ENCODE results near the gene C10orf143. TPM values are rescaled to one million over a fixed set of nuclear protein-coding genes. Genes with fewer than 3 reads are reported as not detected.

Gene C10orf143
- total and polyA plus RNA-seq, 2 of the 8 experiments (the other 6 are each of a cell fraction or from before 2014, with no cell fraction given) = 1.6 to 2.0 TPM

- no peaks in the 10 kb centered on the region for H3K79me1 ChIP-seq (ENCODE audit: low read depth, low read length)
- no peak overlapping the region for H2BK120ac ChIP-seq (replicated peaks; ENCODE audit: low read depth, low read length)
- no peak overlapping the region for H3K18ac ChIP-seq (ENCODE audit: extremely low read depth, low read length)
- no peaks in the 10 kb centered on the region for H3K79me2 ChIP-seq (ENCODE audit: control insufficient read depth in 1 of 2, insufficient read depth in 2 of 2, low read length in 2 of 2)
- H2AFZ ChIP-seq (ENCODE audit: low read length) = no peak overlapping the region
- FAIRE-seq (no peak), DNase-seq (ENCODE audit: low read depth in 1 of 2, low spot score in 2 of 2) (no peak)
- ChIA-PET CTCF (ENCODE audit: partially characterized antibody) (no interaction called here), POLR2A (ENCODE audit: partially characterized antibody) (no interaction called here)
- no peak overlapping the region for H3K27ac ChIP-seq (ENCODE audit: low read depth, low read length)
- no peaks in the 10 kb centered on the region for H3K36me3 ChIP-seq (ENCODE audit: control insufficient read depth in 2 of 4, insufficient read depth in 4 of 4, low read length in 3 of 4)
- no peak overlapping the region for H3K14ac ChIP-seq (ENCODE audit: insufficient read length)
- H3K9me3 ChIP-seq (ENCODE audit: insufficient read depth in 2 of 2, low read depth in 1 of 2, low read length in 1 of 2) = no peaks in the 10 kb centered on the region
- H3K23ac ChIP-seq (ENCODE audit: insufficient read length) = no peak overlapping the region
- H4K91ac ChIP-seq (replicated peaks; ENCODE audit: insufficient read length, low read length) = no peak overlapping the region
- WGBS, 2 experiments (ENCODE audit: extremely low coverage in 1 of 2, insufficient coverage in 1 of 2, insufficient read length in 1 of 2, insufficient replicate concordance in 2 of 2, low coverage in 1 of 2, low lambda C conversion rate in 2 of 2, missing lambda C conversion rate in 1 of 2) = 88% methylated on average over 19 of the region's 19 CpGs; no CpG with 5 or more reads in 1 of the 2 experiments
- H3K27me3 ChIP-seq (replicated peaks in 1 of 4; ENCODE audit: control insufficient read depth in 3 of 4, extremely low read depth in 1 of 4, insufficient read depth in 3 of 4, low read length in 3 of 4) = no peaks in the 10 kb centered on the region; a peak in 1 of 7 replicates
- H2BK5ac ChIP-seq (ENCODE audit: low read depth, low read length) = no peak overlapping the region
- H2AK5ac ChIP-seq (ENCODE audit: low read depth, low read length) = no peak overlapping the region
- no peak overlapping the region for H4K5ac ChIP-seq (ENCODE audit: insufficient read length, low read depth, low read length)
- H3K4me1 ChIP-seq (replicated peaks in 1 of 4; ENCODE audit: control insufficient read depth in 3 of 4, insufficient read depth in 4 of 4, low read length in 3 of 4) = no peaks in the 10 kb centered on the region; a peak in 1 of 7 replicates
- no peak overlapping the region for H2BK15ac ChIP-seq (ENCODE audit: low read length)
- H3K4me3 ChIP-seq (ENCODE audit: extremely low read depth in 1 of 4, insufficient read depth in 2 of 4, low read depth in 3 of 4, low read length in 4 of 4) = no peak overlapping the region
- H2BK20ac ChIP-seq (ENCODE audit: low read length) = no peak overlapping the region
- no peaks in the 10 kb centered on the region for H3K23me2 ChIP-seq (ENCODE audit: low read depth, low read length)
- no peak overlapping the region for H3K4me2 ChIP-seq (ENCODE audit: insufficient read depth in 1 of 2, low read depth in 2 of 2, low read length in 2 of 2)
- H3K4ac ChIP-seq (replicated peaks; ENCODE audit: insufficient read length, low read depth, low read length) = no peak overlapping the region
- no peak overlapping the region for H3K9ac ChIP-seq (replicated peaks in 1 of 4; ENCODE audit: extremely low read depth in 1 of 4, low read depth in 3 of 4, low read length in 3 of 4)
- H4K20me1 ChIP-seq (replicated peaks in 1 of 2; ENCODE audit: control insufficient read depth in 1 of 2, insufficient read depth in 2 of 2, low read length in 2 of 2) = no peaks in the 10 kb centered on the region
- no peak overlapping the region for H4K8ac ChIP-seq (ENCODE audit: extremely low read depth, insufficient read depth, low read length)
- no peak overlapping the region for H3K56ac ChIP-seq (replicated peaks; ENCODE audit: insufficient read length, low read depth, low read length)
- H2BK12ac ChIP-seq (ENCODE audit: low read depth, low read length) = no peak overlapping the region
- TF ChIP-seq SP4 (IDR thresholded peaks at IDR 0.05; ENCODE audit: low read length) = no peak
- no peak for TF ChIP-seq CEBPB (IDR thresholded peaks at IDR 0.05; ENCODE audit: low read depth, low read length)
- TF ChIP-seq NANOG (IDR thresholded peaks at IDR 0.05; ENCODE audit: insufficient read depth, low read depth, low read length, poor library complexity, severe bottlenecking) = no peak
- no peak for TF ChIP-seq E2F6 (IDR thresholded peaks at IDR 0.05)
- no peak for TF ChIP-seq CBX5 (IDR thresholded peaks at IDR 0.05; ENCODE audit: low read depth, low read length)
- TF ChIP-seq POLR2A (IDR thresholded peaks at IDR 0.05; ENCODE audit: control extremely low read depth in 1 of 2, low read depth in 2 of 2, low read length in 2 of 2) = no peak
- no peak for TF ChIP-seq MAFK (IDR thresholded peaks at IDR 0.05; ENCODE audit: low read depth, low read length)
- TF ChIP-seq CTCF (IDR thresholded peaks at IDR 0.05; ENCODE audit: control extremely low read depth in 1 of 3, insufficient read depth in 1 of 3, low read depth in 1 of 3, low read length in 3 of 3) = no peak
- TF ChIP-seq ATF3 (IDR thresholded peaks at IDR 0.05; ENCODE audit: insufficient read depth, low read depth, low read length) = no peak
- TF ChIP-seq POU5F1 (IDR thresholded peaks at IDR 0.05; ENCODE audit: low read depth, low read length) = no peak
Measured at GRCh38 chr10:130016993-130017630, 93.5 kb downstream of the C10orf143 start.

Measured in H1 (cell line).